Retinal pigment epithelial cell (primary cell): ENCODE measurements around the gene NT5DC3.

Experiments
- DNase-seq: peaks from one replicate; pipeline ENCODE4 v3.0.0-alpha.2; 2010; ENCODE audit warnings: low read depth
- H3K4me3 ChIP-seq: 2 replicates; pipeline ENCODE4 v1.5.1; 2011; ENCODE audit warnings: mild to moderate bottlenecking, low read length, control low read depth, moderate library complexity
- TF ChIP-seq, protein P1 (sequence below): conservative IDR thresholded peaks from 2 replicates; pipeline ENCODE4 v1.5.1; 2011; ENCODE audit warnings: low read depth, low read length, control low read depth, inconsistent platforms

The NT5DC3 gene

DNA sequence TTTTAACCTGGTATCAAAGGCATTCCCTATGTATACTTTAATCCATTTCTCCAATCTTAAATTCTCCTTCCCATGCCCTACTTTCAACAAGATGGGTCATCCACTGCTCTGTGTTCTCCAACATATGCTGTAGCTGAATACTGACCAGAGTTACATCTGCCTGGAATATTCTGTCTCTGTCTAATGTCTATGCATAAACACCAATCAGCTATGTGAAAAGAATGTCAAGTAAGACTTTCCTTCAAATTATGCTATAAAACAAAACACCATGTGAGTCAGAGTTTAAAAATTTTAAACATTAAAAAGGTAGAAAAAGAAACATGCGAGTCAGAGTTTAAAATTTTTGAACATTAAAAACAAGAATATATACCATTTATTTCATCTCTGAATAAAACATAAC is 19.3 kb downstream of the NT5DC3 start:
- no peak for DNase-seq
- TF ChIP-seq, protein P1, sequence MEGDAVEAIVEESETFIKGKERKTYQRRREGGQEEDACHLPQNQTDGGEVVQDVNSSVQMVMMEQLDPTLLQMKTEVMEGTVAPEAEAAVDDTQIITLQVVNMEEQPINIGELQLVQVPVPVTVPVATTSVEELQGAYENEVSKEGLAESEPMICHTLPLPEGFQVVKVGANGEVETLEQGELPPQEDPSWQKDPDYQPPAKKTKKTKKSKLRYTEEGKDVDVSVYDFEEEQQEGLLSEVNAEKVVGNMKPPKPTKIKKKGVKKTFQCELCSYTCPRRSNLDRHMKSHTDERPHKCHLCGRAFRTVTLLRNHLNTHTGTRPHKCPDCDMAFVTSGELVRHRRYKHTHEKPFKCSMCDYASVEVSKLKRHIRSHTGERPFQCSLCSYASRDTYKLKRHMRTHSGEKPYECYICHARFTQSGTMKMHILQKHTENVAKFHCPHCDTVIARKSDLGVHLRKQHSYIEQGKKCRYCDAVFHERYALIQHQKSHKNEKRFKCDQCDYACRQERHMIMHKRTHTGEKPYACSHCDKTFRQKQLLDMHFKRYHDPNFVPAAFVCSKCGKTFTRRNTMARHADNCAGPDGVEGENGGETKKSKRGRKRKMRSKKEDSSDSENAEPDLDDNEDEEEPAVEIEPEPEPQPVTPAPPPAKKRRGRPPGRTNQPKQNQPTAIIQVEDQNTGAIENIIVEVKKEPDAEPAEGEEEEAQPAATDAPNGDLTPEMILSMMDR = no peak
- no peak overlapping the region for H3K4me3 ChIP-seq

- TF ChIP-seq, protein P1 = no peak
- DNase-seq = no peak
- H3K4me3 ChIP-seq = no peak overlapping the region
Measured at GRCh38 chr12:103820881-103821489, 20.0 kb downstream of the NT5DC3 start.

GRCh38 chr12:103820361-103820760 is 20.7 kb downstream of the NT5DC3 start:
- DNase-seq = no peak
- H3K4me3 ChIP-seq = no peak overlapping the region
- TF ChIP-seq, protein P1 = no peak

- TF ChIP-seq, protein P1 = no peak
- no peak overlapping the region for H3K4me3 ChIP-seq
- no peak for DNase-seq
Measured at GRCh38 chr12:103819892-103820291, 21.1 kb downstream of the NT5DC3 start.

DNA sequence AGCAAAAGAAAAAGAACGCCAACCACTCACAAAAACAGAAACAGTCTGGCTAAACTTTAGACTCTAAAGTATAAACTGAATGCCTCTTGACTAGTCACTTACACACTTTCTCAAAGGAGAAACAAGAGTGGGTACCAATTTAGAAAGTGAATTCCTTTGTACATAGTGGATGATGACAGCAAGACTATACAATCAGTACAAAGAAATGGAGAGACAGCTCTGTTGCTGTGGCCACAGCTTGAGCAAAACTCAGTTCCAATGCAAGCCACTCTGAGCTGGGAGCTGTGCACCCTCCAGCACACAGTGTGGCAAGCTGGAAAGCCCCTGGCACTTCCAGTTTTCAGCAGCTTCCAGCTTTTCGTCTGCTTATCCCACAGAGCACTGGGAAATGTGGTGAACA is 21.7 kb downstream of the NT5DC3 start:
- no peak for DNase-seq
- no peak overlapping the region for H3K4me3 ChIP-seq
- TF ChIP-seq, protein P1 = no peak

DNA sequence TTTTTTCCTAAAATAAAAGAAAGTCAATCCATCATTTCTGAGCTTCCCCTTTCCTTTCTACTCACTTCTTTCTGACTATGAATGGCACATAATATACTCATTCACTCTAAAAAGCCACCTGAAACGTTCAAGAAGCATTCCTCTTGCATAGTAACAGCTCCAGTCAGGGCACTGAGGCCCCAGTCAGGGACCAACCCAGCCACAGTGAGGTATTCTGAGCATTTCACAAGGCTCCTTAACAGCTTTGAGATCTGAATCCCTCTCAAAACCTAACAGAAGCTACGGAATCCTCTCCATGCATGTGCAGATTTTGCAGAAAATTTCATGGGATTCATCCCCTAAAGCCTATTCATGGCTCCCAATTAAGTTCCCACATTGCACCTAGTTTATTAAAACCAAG is 23.2 kb downstream of the NT5DC3 start:
- TF ChIP-seq, protein P1 = no peak
- H3K4me3 ChIP-seq = no peak overlapping the region
- no peak for DNase-seq

DNA sequence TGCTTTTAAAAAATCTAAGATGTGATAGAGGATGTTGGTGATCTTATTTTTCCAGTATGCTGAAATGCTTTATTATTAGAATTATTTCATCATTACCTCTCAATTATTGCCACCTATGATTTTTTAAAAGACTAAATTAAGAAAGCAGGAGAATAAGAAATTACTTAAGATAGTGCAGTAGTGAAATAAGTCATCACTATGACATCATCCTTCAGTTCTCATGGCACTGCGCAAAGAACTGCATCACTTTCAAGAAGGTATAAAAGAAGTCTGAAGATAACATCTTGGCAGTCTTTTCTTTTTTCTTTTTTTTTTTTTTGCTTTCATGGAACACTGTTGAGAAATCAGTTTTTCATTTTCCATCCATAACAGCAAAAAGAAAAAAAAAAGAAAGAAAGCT is 24.4 kb downstream of the NT5DC3 start:
- DNase-seq = no peak
- TF ChIP-seq, protein P1 = no peak
- H3K4me3 ChIP-seq = no peak overlapping the region
